GM21825 (cell line): ENCODE results near the gene TMEM235.

Experiments
- ATAC-seq: cut with Tn5 transposase; IDR thresholded peaks from one replicate; pipeline ENCODE4 v1.9.1; 2021; ENCODE audit warnings: mild to moderate bottlenecking, moderate library complexity; ENCODE audit not compliant: unreplicated experiment

The TMEM235 gene

DNA sequence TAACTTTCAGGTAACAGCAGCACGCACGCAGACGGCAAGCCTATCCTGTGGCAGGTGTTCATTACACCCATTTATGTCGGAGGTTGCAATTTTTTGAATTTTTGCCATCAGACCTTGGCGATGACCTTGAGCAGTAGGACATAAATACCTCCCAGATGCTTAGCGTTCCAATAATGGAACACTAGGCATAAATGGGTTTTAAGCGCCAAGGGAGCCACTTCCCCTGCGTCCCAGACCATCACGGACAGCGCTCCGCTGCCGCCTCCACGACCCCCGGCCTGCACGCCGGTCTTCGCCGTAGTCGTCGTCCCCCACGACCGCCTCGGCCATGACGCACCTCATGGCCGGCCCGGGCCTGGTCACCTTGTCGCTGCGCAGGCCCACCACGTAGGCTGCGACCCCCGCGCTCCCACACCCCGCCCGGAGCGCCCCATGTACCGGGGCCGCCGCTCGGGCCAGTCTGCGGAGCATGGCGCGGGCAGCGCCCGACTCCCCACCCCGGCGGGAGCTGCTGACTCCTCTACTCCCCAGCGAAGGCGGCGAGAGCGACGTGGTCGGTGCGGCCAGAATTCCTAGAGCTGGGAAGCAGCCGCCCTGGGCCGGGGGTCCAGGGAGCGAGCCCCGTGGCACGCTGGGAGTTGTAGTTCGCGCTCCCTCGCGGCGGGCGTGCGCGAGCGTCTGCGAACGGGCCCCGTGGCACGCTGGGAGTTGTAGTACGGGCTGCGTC is 22.7 kb downstream of the TMEM235 start:
- no peak for ATAC-seq

DNA sequence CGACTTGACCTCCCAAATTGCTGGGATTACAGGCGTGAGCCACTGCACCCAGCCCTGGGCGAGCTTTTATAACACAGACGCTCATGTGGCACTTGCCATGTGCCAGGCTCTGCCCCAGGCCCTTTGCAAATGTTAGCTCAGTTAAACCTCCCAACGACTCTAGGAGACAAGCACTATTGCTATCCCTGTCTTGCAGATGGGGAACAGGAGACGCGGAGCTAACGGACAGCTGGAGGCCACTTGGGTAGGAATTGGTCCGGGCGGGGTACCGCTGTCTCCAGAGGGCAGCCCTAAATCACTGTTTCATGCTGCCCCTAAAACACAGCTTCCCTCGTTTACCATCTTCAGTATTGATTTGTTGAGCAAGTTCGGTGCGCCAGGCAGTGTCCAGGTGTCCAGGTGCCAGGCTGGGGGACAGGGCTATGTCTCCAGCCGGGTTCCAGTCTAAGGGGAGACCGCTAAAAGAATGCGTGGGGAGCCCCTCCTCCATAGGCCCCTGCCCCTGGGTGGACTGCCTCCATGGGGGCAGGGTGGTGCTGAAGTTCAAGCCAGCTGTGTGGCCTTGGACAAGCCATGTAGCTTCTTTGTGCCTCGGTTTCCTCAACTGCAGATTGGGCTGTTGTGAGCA is 23.7 kb downstream of the TMEM235 start:
- no peak for ATAC-seq

DNA sequence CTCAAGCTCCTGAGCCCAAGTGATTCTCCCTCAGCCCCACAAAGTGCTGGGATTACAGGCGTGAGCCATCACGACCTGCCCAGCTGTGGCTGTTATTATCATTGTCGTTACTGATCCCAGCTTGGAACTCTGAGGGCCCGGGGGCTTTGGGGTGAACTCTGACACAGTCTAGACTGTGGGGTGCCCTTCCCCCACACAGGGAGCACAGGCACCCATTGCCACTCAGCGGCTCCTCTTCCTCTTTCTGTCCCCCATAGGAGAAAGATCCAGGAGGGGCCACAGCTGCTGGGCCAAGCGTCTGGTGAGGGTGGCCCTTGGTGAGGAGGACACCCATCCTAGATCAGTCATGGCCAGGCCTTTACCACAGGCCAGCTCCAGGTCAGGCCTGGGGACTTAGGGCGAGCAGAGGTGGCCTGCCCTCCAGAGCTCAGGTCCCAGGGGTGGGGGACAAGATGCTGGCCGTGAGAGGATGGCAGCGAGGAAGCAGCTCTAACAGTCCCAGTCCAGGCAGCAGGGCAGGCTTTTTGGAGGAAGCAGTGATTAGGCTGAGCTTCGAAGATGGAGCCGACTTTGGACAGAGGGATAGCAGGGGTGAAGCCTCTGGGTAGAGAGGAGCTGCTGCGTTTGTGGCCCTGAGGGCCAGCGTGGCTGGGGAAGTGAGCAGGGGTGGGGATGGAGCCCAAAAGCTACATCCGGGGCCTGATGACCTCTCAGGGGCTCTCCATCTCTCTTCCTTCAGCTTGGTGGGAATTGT is 24.7 kb downstream of the TMEM235 start:
- ATAC-seq: no peak

DNA sequence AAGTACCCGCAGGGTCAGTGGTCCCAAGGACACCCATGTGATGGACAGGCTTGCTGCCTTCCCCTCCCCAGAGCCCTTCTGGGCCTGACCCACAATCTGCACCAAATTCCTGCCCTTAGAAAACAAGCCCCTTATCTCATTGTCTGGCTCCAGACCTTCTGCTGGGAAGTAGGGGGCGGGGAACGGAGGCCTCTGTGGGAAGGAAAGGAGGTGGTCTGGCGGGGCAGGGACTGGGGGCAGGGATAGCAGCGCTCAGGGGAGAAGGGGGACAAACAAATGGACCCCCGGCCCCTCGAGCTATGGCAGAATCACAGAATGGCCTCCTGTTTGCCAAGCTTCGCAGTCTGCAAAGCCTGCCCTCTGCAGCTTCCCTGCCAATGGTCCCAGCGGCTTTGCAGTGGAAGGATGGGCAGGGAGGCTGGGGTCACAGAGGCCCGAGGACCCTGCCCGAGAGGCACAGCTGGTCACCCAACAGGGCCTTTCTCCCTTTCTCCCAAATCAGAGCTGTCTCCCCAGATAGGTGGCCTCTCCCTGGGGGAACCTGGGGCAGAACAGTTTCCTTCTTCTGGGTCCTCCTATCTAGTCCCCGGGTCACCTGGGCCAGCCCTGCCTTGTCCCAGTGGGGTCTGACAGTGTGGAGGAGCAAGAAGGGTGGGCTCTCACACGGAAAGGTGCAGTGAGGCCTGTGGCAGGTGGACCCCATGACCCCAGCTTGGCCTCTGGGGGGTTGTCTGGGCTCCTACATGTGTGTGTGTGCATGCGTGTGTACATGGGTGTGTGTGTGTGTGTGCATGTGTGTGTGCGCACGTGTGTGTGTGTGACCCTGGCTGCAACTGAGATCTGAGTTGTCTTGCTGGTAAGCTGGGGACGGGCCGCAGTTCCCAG is 25.5 kb downstream of the TMEM235 start:
- no peak for ATAC-seq

DNA sequence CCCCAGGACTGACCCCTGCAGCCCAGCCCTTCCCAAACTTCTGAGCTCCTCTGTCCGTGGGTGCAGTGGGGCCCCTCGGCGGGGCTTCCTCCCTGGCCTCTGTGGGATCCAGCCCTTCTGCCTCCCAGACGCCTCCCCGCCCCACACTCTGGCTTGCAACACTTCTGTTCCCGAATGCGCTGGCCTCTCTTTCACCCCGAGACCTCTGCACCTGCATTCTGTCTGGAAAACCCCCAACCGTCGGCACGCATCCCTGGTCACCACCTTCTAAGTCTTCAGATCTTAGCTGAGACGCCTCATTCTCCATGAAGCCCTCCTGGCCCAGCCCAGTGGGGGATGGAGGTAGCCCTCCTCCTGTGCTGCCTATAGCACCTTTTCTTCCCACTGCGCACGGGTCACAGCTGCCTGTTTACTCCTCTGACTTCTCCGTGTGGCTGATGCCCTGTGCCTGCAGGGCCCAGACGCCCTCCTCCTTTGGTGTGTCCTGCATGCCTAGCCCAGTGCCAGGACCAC is 26.4 kb downstream of the TMEM235 start:
- no peak for ATAC-seq

DNA sequence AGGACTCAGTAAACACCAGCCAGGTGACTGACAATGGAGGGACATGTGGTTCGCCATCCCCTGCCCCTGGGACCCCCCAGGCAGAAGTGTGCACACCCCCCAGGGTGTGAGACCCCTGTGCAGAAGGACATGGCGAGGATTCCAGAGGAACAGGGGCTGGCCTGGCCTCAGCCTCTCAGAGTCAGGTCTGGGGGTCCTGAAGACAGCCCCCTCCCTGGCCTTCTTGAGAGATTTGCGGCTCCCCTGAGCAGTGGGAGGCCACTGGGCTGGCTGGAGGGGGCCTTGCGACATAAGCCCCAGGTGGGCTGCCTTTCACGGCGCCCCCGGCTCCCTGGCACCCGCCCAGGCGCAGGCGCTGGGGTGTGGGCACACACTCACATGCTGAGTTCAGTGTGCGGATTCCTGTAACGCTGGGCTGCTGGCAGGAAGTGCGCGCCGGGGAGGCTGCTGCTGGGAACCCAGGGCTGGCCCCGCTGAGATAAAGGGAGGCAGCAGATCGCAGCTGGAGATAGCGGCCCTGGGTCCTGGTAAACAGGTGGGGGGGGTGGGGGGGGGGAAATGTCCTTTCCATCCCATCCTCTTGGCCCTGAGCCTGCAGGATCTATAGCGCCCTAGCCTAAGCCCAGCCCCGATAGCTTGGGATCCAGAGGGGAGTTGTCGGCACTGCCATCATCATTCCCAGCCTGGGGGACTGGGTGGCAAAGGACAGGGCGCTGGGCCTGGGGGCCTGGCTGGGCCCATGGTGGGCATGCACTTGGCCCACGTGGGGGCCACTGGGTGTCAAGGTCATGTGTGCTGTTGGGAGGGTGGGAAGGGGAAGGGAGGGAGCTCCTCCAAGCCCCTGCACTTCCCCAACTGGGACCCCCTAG is 27.1 kb downstream of the TMEM235 start:
- ATAC-seq: no peak

DNA sequence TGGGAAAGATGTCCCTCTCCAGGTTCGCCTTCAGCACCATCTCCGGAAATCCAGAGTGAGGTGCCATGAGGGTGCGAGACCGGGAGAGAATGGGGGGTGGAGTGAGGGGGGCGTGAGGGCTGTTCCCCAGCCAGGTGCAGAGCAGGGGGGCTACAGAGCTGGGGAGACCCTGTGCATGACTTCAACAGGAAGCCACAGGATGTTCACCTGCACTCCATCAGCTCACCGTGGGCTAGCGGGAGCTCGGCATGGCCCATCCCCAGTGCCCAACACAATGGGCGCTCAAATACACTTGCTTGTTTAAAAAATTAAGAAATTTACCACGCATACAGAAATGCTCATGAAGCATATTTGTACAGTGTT is 27.7 kb downstream of the TMEM235 start:
- no peak for ATAC-seq

DNA sequence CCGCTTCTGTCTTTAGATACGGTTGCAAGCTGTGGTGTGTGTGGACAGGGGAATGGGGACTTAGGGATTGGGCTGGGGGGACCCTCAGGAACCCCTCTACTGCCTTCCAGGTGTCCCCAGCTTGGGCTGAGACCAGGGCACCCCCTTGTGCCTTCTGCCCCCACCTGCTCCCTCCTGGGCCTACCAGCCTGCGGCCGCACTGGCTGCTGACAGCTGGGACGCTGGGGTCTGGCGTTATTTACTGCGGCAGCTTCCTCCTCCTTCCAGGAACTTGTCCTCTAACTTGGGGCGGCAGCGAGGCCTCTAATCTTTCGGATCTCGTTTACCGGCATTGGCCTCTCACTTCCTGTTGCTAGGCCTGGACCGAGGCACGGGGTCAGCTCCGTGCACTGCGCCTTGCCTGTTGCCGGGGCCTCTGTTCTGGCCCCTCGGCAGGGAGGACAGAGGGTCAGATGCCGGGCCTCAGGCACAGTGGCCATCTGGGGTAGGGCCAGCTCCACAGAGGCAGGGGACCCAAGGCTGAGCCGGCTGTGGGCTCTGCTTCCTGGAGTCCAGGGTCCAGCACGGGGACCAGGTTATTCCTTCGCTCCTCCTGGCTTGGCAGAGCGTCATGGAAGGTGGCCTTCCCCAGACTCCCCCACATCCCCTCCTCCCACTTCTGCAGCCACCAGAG is 31.8 kb downstream of the TMEM235 start:
- no peak for ATAC-seq

DNA sequence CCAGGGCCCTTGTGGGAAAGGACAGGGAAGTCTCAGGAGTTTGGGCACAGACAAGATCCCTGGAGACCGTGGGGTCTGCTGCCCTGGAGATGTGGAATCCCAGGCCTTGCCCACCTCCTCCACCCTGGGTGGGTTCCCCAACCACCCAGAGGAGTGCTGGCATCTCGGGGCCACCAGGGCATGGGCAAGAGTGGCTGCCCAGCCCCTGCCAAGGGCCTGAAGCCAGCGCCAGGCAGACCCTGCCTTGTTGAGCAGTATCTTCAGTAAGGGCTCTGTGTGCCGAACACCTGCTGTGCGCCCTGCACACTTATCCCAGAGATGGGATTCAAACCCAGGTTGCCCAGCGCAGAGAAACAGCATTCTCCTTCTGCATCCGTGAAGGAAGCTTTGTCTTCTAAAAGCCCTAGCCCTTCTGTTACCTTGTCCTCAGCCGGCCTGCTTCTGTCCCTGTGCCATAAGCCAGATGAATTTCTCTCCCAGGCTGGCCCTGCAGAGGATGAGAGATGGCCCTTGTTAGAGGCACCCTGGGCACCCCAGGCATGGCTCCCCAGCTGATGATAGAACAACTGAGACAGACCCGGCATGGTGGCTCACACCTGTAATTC is 32.4 kb downstream of the TMEM235 start:
- no peak for ATAC-seq

DNA sequence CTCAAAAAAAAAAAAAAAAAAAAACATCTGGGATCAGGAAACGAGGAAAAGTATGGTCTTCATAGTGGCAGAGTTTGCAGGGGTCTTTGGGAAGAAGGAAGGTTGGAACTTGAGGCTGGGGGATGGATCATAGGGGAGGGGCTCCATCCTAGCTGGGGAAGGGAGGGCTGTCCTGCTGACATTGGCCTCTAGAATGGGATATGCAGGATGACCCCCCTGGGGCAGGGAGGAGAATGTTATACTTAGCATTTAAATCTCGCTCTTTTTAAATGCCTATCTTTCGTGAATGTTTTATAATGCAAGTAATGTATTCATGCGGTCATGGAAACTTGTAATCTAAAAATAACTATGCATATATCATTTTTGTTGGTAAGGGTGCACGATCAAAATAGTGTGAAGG is 33.2 kb downstream of the TMEM235 start:
- no peak for ATAC-seq

DNA sequence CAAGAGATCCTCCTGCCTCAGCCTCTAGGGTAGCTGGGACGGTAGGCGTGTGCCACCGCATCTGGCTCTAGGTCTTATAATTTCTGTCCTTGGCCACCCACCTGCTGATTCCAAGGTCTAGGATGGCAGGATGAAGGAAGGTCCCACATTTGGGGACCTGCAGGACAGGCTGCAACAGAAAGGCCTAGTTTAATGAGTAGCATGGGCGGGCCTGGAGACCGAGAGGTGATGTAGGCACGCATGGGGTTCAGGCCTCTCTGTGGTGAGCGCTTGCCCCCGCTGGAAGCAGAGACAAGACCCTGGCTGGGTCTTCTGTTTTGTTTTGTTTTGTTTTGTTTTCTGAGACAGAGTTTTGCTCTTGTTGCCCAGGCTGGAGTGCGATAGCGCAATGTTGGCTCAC is 33.7 kb downstream of the TMEM235 start:
- no peak for ATAC-seq

DNA sequence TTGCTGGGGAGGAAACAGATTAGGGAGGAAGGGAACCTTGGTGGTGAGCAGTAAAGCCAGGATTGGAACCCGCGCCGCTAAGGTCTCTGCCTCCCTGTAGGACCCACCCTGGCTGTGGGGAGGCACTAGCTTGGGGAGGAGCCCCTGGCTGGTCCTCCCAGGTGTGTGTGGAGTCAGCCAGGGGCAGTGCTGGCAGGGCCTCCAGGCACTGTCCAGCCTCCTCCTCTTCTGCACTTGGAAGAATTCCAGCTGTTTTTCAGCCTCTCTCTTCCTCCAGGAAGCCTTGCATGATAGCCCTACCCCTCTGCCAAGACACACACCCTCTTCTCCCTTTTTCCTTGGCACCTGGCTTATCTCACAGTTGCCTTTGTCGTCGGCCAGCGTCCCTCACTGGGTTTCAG is 34.8 kb downstream of the TMEM235 start:
- ATAC-seq: no peak

DNA sequence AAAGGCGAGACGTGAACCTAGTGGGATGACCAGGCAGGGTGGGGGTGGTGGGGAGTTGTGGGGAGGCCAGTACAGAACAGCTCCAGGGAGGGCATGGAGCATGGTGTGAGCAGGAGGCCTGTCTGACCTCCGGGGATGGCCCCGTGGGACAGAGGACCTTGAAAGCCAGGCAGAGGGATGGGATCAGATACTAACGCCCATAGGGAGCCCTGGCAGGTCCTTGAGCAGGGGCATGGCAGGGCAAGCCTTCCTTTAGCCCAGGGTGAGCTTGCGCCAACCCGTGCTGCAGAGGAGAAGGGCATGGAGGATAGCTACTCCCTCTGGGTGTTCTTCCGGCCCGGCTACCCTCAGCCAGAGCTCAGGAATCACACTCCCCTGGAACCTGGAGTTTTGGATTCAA is 35.3 kb downstream of the TMEM235 start:
- ATAC-seq: no peak

DNA sequence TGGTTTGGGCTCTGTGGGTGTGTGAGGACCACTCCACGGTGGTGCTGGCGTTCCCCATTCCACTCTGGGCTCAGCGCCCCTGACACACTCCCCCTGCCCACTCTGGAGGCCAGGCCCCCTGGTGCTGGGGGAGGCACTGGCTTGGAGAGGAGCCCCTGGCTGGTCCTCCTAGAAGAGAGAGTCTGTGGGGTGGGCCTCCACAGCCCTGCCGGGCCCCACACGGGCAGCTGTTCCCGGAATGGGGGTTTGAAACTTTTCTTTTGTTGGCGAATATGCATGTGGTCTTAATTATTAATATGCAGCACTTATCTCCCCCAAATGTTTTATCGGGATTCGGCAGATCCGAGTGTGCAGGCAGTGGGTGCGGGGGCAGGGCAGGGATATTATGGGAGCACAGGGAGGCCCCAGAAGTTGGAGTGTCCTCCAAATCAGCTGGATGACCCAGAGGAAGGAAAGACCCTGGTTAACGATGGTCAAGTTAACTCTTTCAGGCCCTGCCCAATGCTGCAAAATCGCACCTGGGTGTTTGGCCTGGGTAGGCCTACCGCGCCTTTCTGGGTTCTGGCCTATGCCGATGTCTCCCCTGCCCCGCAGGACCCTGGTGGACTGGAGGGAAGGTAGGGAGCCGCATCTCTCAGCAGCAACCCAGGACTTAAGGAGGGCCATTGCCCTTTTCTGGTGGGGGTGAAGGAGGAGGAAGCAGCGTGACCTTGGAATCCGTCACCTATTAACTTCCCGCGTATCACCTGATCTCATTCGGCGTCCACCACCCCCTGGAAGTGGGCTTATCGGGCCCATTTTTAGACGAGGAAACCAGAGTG is 36.0 kb downstream of the TMEM235 start:
- ATAC-seq: no peak

DNA sequence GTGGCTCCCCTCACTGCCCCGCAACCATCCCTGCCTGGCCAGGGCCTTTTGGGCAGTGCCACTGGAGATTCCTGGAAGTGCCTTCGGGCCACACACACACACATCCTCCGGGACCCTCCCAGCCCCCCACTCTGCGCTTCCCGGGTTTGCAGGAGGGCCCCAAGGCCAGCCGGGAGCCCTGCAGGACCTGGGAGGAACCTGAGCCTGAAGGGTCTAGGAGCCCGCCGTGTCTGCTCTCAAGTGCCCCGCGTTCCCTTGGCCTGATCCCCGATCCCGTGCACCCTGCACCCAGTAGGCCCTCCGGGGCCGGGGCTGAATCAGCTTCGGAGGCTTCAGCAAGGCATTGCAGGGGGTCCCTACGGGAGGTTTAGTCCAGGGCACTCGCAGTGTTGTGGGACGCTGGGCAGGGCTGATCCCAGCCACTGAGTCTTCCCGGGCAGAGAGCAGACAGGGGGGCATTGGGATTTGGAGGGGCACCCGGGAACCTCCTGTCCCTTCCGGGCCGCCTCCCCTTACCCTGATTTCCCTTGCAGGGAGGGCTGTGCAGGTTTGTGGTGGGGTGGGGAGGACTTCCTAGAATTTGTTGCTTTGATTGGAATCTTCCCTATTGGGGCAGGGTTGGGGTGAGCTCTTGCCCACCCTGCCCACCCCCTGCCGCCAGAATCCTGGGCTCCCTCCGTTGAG is 36.9 kb downstream of the TMEM235 start:
- no peak for ATAC-seq

DNA sequence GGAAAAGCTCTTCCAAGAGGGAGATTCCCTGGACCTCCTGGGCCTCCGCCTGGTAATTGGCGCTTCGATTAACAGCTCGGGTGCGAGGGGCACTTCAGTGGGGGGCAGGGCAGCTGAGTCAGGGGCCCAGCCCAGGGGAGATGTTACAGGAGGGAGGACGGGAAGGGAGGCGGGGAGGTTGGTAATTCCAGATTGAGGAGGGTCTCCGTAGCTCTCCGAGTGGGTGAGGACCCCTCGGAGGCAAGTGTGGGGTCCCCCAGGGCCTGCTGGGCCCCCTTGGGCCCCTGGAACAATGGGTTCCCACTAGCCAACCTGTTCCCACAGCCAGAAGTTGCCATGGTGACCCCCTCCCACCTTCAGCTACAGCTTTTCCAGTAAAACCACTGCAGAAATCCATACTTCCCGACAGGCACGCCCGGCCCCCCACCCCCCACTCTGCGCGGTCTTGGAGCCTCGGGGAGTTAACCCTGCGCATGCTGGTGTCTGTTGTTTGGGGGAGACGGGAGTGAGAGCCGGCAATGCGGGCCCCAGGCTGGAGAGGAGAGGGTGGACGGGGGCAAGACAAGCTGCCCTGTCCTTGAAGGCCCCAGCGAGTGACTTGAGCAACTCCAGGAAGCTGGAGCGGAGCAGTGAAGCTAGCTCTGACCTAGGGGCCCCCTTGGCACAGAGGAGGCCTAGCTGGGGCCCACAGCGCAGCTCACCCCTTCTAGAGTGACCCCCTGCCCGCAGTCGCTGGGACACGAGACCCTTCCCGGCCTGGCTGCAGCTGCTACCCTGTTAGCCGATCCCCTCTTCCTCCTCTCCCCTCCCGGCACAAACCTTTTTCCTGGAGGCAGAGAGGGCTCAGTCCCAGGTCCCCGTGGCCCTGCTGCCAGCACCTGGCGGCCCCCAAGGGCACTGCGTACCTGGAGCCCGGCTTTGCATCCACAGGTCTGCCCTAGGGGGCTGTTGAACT is 37.8 kb downstream of the TMEM235 start:
- no peak for ATAC-seq
